Mesendoderm (in vitro differentiated cells): Measurements from ENCODE around the gene GPALPP1.

Experiments used
- DNase-seq: peaks from one replicate; pipeline ENCODE4 v3.0.0; 2013
- H2AK5ac ChIP-seq: 2 replicates; pipeline ENCODE4 v1.6.1; 2013; ENCODE audit warnings: low read length, inconsistent platforms
- H2BK120ac ChIP-seq: 2 replicates; pipeline ENCODE4 v1.6.1; 2013; ENCODE audit warnings: low read depth, mild to moderate bottlenecking, low read length, moderate library complexity, mixed read lengths
- H2BK15ac ChIP-seq: replicated peaks from 2 replicates; pipeline ENCODE4 v1.6.1; 2013; ENCODE audit warnings: low read depth, mild to moderate bottlenecking, moderate library complexity
- H2BK5ac ChIP-seq: 2 replicates; pipeline ENCODE4 v1.6.1; 2013; ENCODE audit warnings: low read length, inconsistent platforms
- H3K18ac ChIP-seq: 2 replicates; pipeline ENCODE4 v1.6.1; 2013; ENCODE audit warnings: mild to moderate bottlenecking, low read length, mixed read lengths
- H3K23ac ChIP-seq: one replicate; pipeline ENCODE4 v1.6.1; 2013; ENCODE audit warnings: low read length
- H3K27ac ChIP-seq: 2 replicates; pipeline ENCODE4 v1.5.1; 2013; ENCODE audit warnings: low read depth, mild to moderate bottlenecking, inconsistent platforms, low read length, moderate library complexity
- H3K27me3 ChIP-seq: 2 replicates; pipeline ENCODE4 v1.6.1; 2013; ENCODE audit warnings: low read length, control low read depth, mild to moderate bottlenecking, inconsistent platforms; ENCODE audit not compliant: insufficient read depth, poor library complexity
- H3K36me3 ChIP-seq: 2 replicates; pipeline ENCODE4 v1.6.1; 2013; ENCODE audit warnings: low read length, inconsistent platforms; ENCODE audit not compliant: control insufficient read depth, insufficient read depth
- H3K4ac ChIP-seq: one replicate; pipeline ENCODE4 v1.6.1; 2013; ENCODE audit warnings: low read depth, mild to moderate bottlenecking, low read length, moderate library complexity
- H3K4me1 ChIP-seq: 2 replicates; pipeline ENCODE4 v1.6.1; 2013; ENCODE audit warnings: low read depth, low read length, inconsistent platforms; ENCODE audit not compliant: control insufficient read depth
- H3K4me2 ChIP-seq: 2 replicates; pipeline ENCODE4 v1.6.1; 2013; ENCODE audit warnings: low read length
- H3K4me3 ChIP-seq: 2 replicates; pipeline ENCODE4 v1.5.1; 2013; ENCODE audit warnings: mild to moderate bottlenecking, low read length
- H3K56ac ChIP-seq: one replicate; pipeline ENCODE4 v1.6.1; 2013; ENCODE audit warnings: low read length
- H3K79me1 ChIP-seq: 2 replicates; pipeline ENCODE4 v1.6.1; 2013; ENCODE audit warnings: low read length, inconsistent platforms
- H3K79me2 ChIP-seq: 2 replicates; pipeline ENCODE4 v1.6.1; 2013; ENCODE audit warnings: mild to moderate bottlenecking, low read length; ENCODE audit not compliant: control insufficient read depth, insufficient read depth
- H3K9ac ChIP-seq: 2 replicates; pipeline ENCODE4 v1.6.1; 2013; ENCODE audit warnings: low read length, inconsistent platforms
- H4K5ac ChIP-seq: one replicate; pipeline ENCODE4 v1.6.1; 2013; ENCODE audit warnings: low read length
- H4K8ac ChIP-seq: one replicate; pipeline ENCODE4 v1.6.1; 2013; ENCODE audit warnings: low read depth, mild to moderate bottlenecking, control low read depth, low read length, moderate library complexity
- WGBS: extraction: QIAGEN DNeasy Blood & Tissue Kit; methylation state at CpG from one replicate; pipeline ENCODE4 v1.1.7; 2013; ENCODE audit warnings: low lambda C conversion rate, missing lambda C conversion rate; ENCODE audit not compliant: insufficient coverage; ENCODE audit errors: extremely low coverage; 5-methylcytosine and 5-hydroxymethylcytosine counted together

The GPALPP1 gene

DNA sequence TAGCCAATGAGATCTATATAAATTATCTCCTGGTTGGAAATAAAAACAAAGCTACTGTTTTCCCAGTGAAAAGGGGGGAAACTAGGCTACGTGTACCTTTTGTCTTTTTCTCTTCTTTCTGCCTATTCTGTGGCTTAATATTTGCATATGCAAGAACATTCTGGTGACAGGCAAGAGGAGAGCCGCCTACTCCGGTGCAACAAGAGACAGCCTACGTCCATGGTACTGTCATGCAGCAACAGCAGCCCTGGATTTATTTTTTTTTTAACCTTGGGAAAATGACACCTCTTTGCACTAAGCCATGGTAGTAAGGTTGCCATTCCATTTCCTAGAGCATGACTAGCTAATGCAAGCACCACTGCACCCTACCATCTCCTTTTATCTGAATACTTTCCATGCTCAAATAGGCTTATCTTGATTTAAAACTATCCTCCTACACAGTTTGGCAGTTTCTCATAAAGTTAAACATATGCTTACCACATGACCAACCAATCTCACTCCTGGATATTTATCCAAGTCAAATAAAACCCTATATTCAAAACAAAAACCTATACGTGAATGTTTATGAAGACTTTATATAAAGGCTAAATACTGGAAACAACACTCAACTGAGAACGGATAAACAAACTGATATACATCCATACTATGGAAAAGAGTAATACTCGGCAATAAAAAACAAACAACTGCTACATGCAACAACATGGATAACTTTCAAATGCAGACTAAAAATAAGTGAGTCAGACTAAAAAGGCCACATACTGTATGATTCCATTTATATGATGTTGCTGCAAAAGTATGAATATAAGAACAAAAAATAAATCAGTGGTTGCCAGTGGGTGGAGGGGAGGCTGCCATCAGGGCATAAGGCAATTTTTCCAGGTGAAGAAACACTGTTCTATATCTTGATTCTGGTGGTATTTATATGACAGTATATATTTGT is 17.4 kb upstream of the GPALPP1 start:
- Histone ChIP-seq H3K27ac (no peak overlapping the region), H3K27me3 (no peaks in the 10 kb centered on the region), H3K4me3 (no peak overlapping the region), H3K79me2 (no peaks in the 10 kb centered on the region), H4K5ac (no peak overlapping the region), H3K56ac (no peak overlapping the region), H4K8ac (no peak overlapping the region), H3K4ac (no peak overlapping the region), H2AK5ac (no peak overlapping the region), H2BK15ac (no peak overlapping the region), H3K4me2 (no peak overlapping the region), H3K36me3 (no peaks in the 10 kb centered on the region), H3K9ac (no peak overlapping the region), H2BK5ac (no peak overlapping the region), H3K79me1 (peaks cover 2% of the 10 kb centered on the region), H2BK120ac (no peak overlapping the region), H3K18ac (no peak overlapping the region), H3K23ac (no peak overlapping the region), H3K4me1 (no peaks in the 10 kb centered on the region)
- 100% methylated on average over 1 of the region's 7 CpGs for WGBS
- no peak for DNase-seq

DNA sequence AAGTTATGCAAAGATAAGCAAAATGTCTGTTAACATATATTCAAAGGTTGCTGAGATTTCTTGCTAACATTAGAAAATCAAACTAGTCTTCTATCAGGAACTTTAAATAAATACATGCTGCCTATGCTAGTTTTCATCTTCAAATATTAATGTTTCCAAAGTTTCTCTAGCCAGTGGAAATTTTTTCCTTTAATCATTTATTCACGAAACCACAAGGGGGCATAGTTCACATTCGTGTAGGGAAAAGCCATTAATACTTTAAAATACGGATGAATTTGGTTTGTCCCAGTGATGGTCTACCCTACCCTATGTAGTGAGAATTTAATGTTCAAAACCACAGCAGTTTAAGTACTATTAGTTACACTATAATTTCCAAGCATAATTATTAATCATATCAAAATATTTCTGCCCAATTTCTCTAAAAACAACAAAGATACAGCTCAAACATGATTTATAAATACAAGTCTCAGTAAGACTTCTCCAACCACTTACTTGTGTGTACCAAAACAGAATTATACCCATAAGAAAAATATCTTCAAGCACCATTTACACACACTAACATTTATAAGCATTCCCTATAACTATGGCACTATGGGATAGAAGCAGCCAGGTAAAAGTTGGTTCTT is 16.3 kb upstream of the GPALPP1 start:
- H3K4ac ChIP-seq = no peak overlapping the region
- H3K18ac ChIP-seq = no peak overlapping the region
- no peak overlapping the region for H3K23ac ChIP-seq
- H4K5ac ChIP-seq = no peak overlapping the region
- no peaks in the 10 kb centered on the region for H3K79me2 ChIP-seq
- no peak overlapping the region for H4K8ac ChIP-seq
- H3K56ac ChIP-seq = no peak overlapping the region
- no peak overlapping the region for H2BK120ac ChIP-seq
- WGBS = no CpG with 5 or more reads among the region's 3 CpGs
- H3K4me2 ChIP-seq = no peak overlapping the region
- no peak overlapping the region for H2BK5ac ChIP-seq
- H2BK15ac ChIP-seq = no peak overlapping the region
- no peaks in the 10 kb centered on the region for H3K27me3 ChIP-seq
- no peak overlapping the region for H3K27ac ChIP-seq
- H3K79me1 ChIP-seq = peaks cover 2% of the 10 kb centered on the region
- DNase-seq = peak; percentile 25
- no peaks in the 10 kb centered on the region for H3K4me1 ChIP-seq
- no peak overlapping the region for H3K4me3 ChIP-seq
- H3K9ac ChIP-seq = no peak overlapping the region
- peaks cover under 1% of the 10 kb centered on the region for H3K36me3 ChIP-seq
- H2AK5ac ChIP-seq = no peak overlapping the region

DNA sequence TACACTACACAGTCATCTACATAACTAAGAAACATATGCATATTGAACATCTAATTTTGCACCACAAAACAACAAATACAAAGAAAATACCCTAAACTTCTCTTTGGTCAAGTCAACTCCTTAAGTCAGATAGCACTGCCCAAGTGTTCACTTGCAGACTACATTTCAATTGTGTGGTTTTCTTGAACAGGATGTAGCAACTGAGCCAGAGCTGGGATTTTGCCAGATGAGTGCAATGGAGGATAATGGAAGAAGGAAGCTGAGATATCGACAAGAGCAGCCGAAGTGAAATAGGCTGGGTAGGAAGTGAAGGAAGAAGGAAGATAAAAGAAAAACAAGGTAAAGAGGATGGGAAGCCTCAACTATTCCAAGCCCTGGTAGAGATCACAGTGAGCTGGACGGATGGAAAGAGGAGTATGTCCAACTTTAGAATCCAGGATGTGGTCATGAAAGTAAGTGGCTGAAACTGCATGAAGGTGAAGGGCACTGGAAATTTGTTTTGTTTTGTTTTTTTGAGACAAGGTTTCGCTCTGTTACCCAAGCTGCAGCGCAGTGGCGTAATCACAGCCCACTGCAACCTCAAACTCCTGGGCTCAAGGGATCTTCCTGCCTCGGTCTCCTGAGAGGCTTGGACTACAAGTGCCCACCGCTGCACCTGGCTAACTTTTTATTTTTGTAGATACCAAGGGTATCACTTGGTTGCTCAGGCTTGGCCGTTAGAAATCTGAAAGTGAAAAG is 15.1 kb upstream of the GPALPP1 start:
- Histone ChIP-seq H3K56ac (no peak overlapping the region), H2BK120ac (no peak overlapping the region), H3K9ac (no peak overlapping the region), H3K27ac (no peak overlapping the region), H3K18ac (no peak overlapping the region), H3K36me3 (peaks cover 2% of the 10 kb centered on the region), H3K79me2 (no peaks in the 10 kb centered on the region), H2AK5ac (no peak overlapping the region), H3K79me1 (peaks cover 2% of the 10 kb centered on the region), H3K4me3 (no peak overlapping the region), H3K4me2 (no peak overlapping the region), H3K4ac (no peak overlapping the region), H3K4me1 (no peaks in the 10 kb centered on the region), H3K27me3 (no peaks in the 10 kb centered on the region), H4K5ac (no peak overlapping the region), H2BK5ac (no peak overlapping the region), H4K8ac (no peak overlapping the region), H2BK15ac (no peak overlapping the region), H3K23ac (no peak overlapping the region)
- DNase-seq = no peak
- WGBS = no CpG with 5 or more reads among the region's 9 CpGs

DNA sequence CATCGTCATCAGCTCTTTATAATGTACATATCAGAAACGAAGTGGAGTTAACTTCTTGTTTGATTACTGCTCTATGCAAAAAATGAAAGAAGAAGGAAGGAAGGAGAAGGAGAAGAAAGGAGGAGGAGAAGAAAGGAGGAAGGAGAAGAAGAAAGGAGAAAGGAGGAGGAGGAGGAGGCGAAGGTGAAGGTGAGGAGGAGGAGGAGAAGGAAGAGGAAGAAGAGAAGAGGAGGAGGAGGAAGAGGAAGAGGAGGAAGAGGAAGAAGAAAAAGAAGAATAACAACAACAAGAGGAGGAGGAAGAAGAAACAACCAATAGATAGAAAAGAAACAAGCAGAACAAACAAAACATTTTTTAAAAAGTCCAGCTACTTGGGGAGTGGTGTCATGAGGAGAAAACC is 13.1 kb upstream of the GPALPP1 start:
- no peak overlapping the region for H3K27ac ChIP-seq
- no peaks in the 10 kb centered on the region for H3K79me2 ChIP-seq
- H2AK5ac ChIP-seq = no peak overlapping the region
- no peaks in the 10 kb centered on the region for H3K27me3 ChIP-seq
- no peak overlapping the region for H4K5ac ChIP-seq
- no peak overlapping the region for H4K8ac ChIP-seq
- no peak overlapping the region for H3K56ac ChIP-seq
- H3K36me3 ChIP-seq = peaks cover 2% of the 10 kb centered on the region
- H3K9ac ChIP-seq = no peak overlapping the region
- no peak overlapping the region for H3K23ac ChIP-seq
- no peaks in the 10 kb centered on the region for H3K4me1 ChIP-seq
- H2BK120ac ChIP-seq = no peak overlapping the region
- DNase-seq = no peak
- no peak overlapping the region for H2BK5ac ChIP-seq
- no peak overlapping the region for H3K4me2 ChIP-seq
- H3K4ac ChIP-seq = no peak overlapping the region
- no peak overlapping the region for H2BK15ac ChIP-seq
- no peak overlapping the region for H3K18ac ChIP-seq
- no peak overlapping the region for H3K4me3 ChIP-seq
- H3K79me1 ChIP-seq = peaks cover 2% of the 10 kb centered on the region
- WGBS = 100% methylated on average over 1 of the region's 3 CpGs

DNA sequence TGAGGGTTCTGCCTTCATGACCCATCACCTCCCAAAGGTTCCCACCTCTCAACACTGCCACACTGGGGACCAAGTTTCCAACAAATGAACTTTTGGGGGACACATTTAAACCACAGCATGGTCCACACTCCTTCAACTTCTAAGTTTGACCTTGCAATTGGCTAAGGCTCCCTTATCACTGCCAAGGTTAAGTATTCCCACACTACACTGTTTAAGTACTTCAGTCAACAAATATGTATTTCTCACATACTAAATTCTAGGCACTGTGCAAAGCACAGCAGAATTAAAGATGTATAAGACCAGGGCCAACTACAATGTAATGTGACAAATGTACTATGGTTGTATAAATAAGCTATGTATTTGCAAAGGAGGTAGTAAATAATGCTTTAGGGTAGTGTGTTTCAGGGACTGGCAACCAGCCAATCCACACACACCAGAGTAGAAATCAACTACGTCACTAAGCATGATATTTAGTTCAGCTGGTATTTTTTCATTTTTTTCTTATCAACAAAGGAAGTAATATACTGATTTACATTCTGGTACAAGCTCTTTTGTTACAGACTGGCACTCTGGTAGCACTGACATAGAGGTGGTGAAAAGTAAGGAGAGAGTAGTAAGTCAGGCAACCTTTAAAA is 12.3 kb upstream of the GPALPP1 start:
- H3K23ac ChIP-seq = no peak overlapping the region
- H3K56ac ChIP-seq = no peak overlapping the region
- no peaks in the 10 kb centered on the region for H3K79me2 ChIP-seq
- H2BK5ac ChIP-seq = no peak overlapping the region
- WGBS = no CpG with 5 or more reads among the region's 1 CpG
- no peak overlapping the region for H2BK15ac ChIP-seq
- H3K79me1 ChIP-seq = no peaks in the 10 kb centered on the region
- H3K4me2 ChIP-seq = no peak overlapping the region
- no peak overlapping the region for H3K4me3 ChIP-seq
- no peak overlapping the region for H4K8ac ChIP-seq
- H2BK120ac ChIP-seq = no peak overlapping the region
- H3K36me3 ChIP-seq = peaks cover 2% of the 10 kb centered on the region
- no peak overlapping the region for H2AK5ac ChIP-seq
- H4K5ac ChIP-seq = no peak overlapping the region
- no peaks in the 10 kb centered on the region for H3K4me1 ChIP-seq
- H3K18ac ChIP-seq = no peak overlapping the region
- no peaks in the 10 kb centered on the region for H3K27me3 ChIP-seq
- H3K4ac ChIP-seq = no peak overlapping the region
- no peak overlapping the region for H3K9ac ChIP-seq
- DNase-seq = no peak
- H3K27ac ChIP-seq = no peak overlapping the region
